Chondrocyte (in vitro differentiated cells): Measurements from ENCODE around the gene PTAFR. TPM values are rescaled to one million over a fixed set of nuclear protein-coding genes. Genes with fewer than 3 reads are reported as not detected.

Experiments
- DNase-seq: peaks from one replicate; pipeline ENCODE4 v3.0.0; 2021; ENCODE audit warnings: mixed read lengths, low spot score
- H3K27ac Mint-ChIP-seq: one replicate; pipeline ENCODE4 v1.8.0; 2021; ENCODE audit warnings: mild to moderate bottlenecking, moderate library complexity, mixed read lengths; ENCODE audit not compliant: unreplicated experiment
- H3K27me3 Mint-ChIP-seq: 2 replicates; pipeline ENCODE4 v1.8.0; 2021; ENCODE audit warnings: low read depth, mixed read lengths
- H3K36me3 Mint-ChIP-seq: 2 replicates; pipeline ENCODE4 v1.8.0; 2021; ENCODE audit warnings: low read depth, mixed read lengths
- H3K4me1 Mint-ChIP-seq: 2 replicates; pipeline ENCODE4 v1.8.0; 2021; ENCODE audit warnings: low read depth, mild to moderate bottlenecking, mixed read lengths
- H3K4me3 Mint-ChIP-seq: one replicate; pipeline ENCODE4 v1.8.0; 2021; ENCODE audit warnings: mild to moderate bottlenecking, moderate library complexity, mixed read lengths; ENCODE audit not compliant: unreplicated experiment
- H3K9me3 Mint-ChIP-seq: 2 replicates; pipeline ENCODE4 v1.8.0; 2021; ENCODE audit warnings: low read depth, mixed read lengths
- total RNA-seq: library from RNA; stranded (reverse); gene quantifications from 3 replicates; pipeline ENCODE4 v1.2.1, GENCODE V29; 2021
- TF ChIP-seq, protein P1 (sequence below): fragments of 200-600 bp; sonication (generic); IDR thresholded peaks from 2 replicates; pipeline ENCODE4 v1.5.0; 2021; ENCODE audit warnings: antibody characterized with exemption, mild to moderate bottlenecking, moderate library complexity

Gene PTAFR
- total RNA-seq, 1 donor from 2014 or later: 0.07 TPM

DNA sequence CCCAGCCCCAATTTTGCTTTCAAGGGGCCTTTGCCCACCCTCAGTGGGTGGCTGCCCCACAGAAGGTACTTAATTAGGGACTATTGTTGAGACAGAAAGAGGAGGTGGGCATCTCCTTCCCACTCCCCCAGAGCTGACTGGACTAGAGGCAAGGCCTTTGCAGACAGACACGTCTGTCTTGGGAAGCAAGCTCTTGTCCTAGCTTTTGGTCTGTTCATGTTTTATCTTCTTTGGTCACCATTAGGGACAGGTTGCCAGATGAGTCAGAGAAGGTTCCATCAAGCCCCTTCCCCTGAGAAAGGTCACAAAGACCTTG is 27.7 kb downstream of the PTAFR start:
- H3K27ac Mint-ChIP-seq: no peak overlapping the region
- DNase-seq: peak; percentile 33
- H3K4me1 Mint-ChIP-seq: peaks cover 4% of the 10 kb centered on the region
- no peak overlapping the region for H3K4me3 Mint-ChIP-seq
- no peaks in the 10 kb centered on the region for H3K9me3 Mint-ChIP-seq
- H3K36me3 Mint-ChIP-seq: no peaks in the 10 kb centered on the region
- H3K27me3 Mint-ChIP-seq: no peaks in the 10 kb centered on the region
- TF ChIP-seq, protein P1, sequence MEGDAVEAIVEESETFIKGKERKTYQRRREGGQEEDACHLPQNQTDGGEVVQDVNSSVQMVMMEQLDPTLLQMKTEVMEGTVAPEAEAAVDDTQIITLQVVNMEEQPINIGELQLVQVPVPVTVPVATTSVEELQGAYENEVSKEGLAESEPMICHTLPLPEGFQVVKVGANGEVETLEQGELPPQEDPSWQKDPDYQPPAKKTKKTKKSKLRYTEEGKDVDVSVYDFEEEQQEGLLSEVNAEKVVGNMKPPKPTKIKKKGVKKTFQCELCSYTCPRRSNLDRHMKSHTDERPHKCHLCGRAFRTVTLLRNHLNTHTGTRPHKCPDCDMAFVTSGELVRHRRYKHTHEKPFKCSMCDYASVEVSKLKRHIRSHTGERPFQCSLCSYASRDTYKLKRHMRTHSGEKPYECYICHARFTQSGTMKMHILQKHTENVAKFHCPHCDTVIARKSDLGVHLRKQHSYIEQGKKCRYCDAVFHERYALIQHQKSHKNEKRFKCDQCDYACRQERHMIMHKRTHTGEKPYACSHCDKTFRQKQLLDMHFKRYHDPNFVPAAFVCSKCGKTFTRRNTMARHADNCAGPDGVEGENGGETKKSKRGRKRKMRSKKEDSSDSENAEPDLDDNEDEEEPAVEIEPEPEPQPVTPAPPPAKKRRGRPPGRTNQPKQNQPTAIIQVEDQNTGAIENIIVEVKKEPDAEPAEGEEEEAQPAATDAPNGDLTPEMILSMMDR: no peak

DNA sequence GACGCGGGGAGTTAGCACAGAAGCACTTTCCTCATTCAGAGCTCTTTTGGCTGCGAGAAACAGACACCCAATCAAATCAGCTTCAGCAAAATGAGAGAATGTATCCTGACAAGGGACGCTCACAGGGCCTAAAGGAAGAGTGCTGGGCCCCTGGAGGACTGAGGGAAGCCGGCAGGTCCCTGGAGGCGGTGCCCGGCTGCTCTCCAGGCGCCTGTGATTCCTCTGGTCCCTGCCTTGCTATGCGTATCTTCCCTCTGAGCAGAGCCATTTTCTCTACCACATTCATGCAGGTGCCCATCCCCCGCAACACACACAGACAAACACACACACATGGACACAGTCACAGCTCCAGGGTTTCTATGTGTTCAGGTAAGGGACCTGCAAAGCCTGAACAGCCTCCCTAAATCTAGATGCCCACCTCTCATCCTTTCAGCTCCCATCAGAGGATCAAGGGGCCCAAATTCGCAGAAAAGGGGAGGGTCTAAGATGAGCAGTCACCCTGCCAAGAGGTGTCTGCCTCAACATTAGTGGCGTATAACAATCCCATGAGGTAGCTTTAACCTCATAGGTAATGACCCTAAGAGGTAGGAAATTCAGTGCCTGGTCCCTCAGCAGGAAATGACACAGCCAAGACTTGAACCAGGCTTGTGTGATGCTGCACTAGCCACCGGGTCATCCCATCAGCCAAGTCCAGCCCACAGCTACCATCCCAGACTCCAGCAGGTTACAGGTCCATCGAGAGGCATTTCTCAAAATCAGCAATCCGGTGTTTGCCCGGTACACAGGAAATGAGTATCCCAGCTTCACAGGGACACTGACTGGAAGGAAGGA is 29.0 kb downstream of the PTAFR start:
- no peak overlapping the region for H3K4me3 Mint-ChIP-seq
- DNase-seq: no peak
- H3K27ac Mint-ChIP-seq: no peak overlapping the region
- TF ChIP-seq, protein P1: no peak
- no peaks in the 10 kb centered on the region for H3K27me3 Mint-ChIP-seq
- H3K4me1 Mint-ChIP-seq: no peaks in the 10 kb centered on the region
- H3K36me3 Mint-ChIP-seq: no peaks in the 10 kb centered on the region
- no peaks in the 10 kb centered on the region for H3K9me3 Mint-ChIP-seq

DNA sequence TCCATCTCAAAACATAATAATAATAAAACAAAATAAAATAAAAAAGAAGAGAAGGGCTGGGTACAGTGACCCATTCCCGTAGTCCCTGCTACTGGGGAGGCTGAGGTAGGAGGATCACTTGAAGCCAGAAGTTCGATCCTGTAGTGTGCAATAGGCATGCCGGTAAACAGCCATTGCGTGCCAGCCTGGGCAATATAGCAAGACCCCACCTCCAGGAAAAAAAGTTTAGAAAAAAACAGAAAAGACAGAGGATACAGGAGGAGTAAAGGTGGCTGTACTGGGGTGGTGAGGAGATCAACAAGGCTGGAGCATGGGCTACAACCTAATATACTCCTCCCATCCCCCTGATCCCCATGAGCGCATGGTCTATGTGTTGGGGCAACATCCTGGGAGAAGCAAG is 30.8 kb downstream of the PTAFR start:
- TF ChIP-seq, protein P1: no peak
- H3K36me3 Mint-ChIP-seq: no peaks in the 10 kb centered on the region

DNA sequence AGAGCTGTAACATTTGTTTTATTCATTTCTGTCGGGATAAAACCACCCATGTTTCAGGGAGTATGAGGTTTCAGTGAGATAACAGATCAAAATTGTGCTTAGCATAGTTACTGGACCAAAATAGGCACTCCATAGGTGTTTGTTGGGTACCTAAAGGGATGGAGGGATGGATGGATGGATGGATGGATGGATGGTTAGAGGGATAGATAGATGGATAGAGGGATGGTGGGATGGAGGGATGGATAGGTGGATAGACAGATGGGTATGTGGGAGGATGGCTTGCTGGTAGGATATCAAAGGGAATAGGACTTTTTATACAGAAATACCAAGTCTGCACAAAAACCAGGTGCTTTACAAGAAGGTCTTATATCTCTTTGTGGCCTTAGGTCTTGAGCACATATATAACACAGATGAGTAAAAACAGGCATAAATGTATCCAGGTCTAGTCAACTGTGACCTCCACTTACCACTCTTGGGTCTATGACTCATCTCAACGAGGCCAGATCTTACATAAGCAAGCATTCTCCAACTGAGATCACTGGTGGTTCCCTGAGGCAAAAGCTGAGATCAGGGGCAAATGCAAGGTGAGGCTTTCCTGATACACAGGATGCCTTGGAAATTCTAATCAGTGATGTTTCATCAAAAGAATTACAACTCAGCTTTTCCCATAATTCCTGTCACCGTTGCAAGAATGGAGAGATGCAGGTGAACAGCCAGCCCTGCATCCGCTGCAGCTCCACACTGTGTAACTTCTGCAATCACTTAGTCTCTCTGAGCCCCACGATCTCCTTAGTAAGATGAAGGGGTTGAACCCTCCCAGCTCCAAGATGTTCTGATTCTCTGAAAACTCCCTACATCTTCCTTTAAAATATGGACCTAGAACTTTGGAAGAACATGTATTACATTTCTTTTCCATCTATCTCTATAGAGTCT is 32.0 kb downstream of the PTAFR start:
- Mint-ChIP-seq H3K27me3 (no peaks in the 10 kb centered on the region), H3K9me3 (no peaks in the 10 kb centered on the region), H3K4me1 (no peaks in the 10 kb centered on the region), H3K27ac (no peak overlapping the region), H3K36me3 (no peaks in the 10 kb centered on the region), H3K4me3 (no peak overlapping the region)
- DNase-seq: no peak
- TF ChIP-seq, protein P1: no peak

More for the DNA sequence above, 30.8 kb downstream of the PTAFR start:
- Mint-ChIP-seq H3K27ac (no peak overlapping the region), H3K4me1 (no peaks in the 10 kb centered on the region), H3K9me3 (no peaks in the 10 kb centered on the region), H3K4me3 (no peak overlapping the region), H3K27me3 (no peaks in the 10 kb centered on the region)
- DNase-seq: no peak

DNA sequence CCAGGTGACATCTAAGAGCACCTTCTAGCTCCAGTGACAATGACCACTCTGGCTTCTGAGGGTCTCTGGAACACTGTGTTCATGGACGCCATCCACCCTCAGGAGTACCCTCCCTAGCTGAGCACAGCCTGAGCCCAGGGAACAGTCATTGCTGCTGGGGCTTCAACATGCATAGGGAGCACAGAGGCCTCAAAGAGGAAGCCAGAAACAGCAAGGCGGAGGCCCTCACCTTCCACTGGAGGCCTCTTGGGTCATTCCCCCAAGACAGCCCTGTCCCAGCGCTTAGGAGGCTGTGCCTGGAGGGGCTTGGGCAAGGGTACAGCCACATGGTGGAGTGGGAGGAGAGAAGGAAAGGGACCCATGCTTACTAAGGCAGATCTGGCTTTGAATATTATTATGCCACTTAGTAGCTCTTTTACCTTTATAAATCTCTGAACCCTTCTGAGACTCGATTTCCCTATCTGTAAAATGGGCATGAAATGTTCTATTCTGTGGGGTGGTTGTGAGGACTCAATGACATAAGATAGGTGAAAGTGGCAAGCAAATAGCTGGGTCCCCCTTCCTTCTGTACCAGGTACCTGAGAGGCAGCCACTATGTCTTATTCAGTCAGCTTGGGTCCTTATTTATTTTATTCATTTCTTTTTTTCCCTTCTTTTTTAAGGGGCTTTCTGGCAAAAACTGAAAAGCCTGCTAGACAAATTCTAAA is 32.8 kb downstream of the PTAFR start:
- H3K9me3 Mint-ChIP-seq: no peaks in the 10 kb centered on the region
- no peak overlapping the region for H3K4me3 Mint-ChIP-seq

More for the DNA sequence above, 32.8 kb downstream of the PTAFR start:
- DNase-seq: no peak
- peaks cover 1% of the 10 kb centered on the region for H3K27me3 Mint-ChIP-seq
- H3K36me3 Mint-ChIP-seq: no peaks in the 10 kb centered on the region
- H3K27ac Mint-ChIP-seq: no peak overlapping the region
- H3K4me1 Mint-ChIP-seq: no peaks in the 10 kb centered on the region
- TF ChIP-seq, protein P1: no peak
